SU-DHL-6 (cell line): ENCODE results near the gene LIN28B.

Experiments used
- EZH2phosphoT487 ChIP-seq: fragments of 200-600 bp; sonication (generic), shearing (Covaris generic); conservative IDR thresholded peaks from 2 replicates; pipeline ENCODE4 v1.6.1; 2018; ENCODE audit warnings: mild to moderate bottlenecking, antibody characterized with exemption, low read length, moderate library complexity, mixed read lengths
- TF ChIP-seq, protein P1 (sequence below): fragments of 200-600 bp; sonication (generic); IDR thresholded peaks from one replicate; pipeline ENCODE4 v1.5.1; 2017; ENCODE audit warnings: antibody characterized with exemption, mild to moderate bottlenecking, low read length, moderate library complexity; ENCODE audit not compliant: insufficient read depth, poor library complexity, severe bottlenecking

DNA sequence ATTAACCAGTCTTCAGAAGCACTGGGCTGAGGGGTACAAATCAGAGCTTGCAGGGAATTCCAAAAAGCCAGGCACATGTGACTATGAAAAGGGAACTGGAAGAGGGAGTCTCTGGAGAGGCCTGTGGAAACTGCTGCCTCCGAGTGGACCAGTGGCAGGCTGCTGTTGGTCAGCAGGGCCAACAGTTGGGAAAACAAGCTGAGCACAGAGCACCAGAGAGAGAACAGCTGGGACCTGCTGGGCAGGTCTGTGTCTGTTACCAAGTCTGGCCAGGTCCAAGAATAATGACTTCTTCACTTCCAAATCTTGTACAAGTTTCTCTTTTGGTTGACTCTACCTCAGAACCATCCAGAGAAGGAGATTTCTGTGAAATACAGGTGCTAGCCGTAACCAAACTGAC lies 81.4 kb downstream of the LIN28B start:
- TF ChIP-seq, protein P1, sequence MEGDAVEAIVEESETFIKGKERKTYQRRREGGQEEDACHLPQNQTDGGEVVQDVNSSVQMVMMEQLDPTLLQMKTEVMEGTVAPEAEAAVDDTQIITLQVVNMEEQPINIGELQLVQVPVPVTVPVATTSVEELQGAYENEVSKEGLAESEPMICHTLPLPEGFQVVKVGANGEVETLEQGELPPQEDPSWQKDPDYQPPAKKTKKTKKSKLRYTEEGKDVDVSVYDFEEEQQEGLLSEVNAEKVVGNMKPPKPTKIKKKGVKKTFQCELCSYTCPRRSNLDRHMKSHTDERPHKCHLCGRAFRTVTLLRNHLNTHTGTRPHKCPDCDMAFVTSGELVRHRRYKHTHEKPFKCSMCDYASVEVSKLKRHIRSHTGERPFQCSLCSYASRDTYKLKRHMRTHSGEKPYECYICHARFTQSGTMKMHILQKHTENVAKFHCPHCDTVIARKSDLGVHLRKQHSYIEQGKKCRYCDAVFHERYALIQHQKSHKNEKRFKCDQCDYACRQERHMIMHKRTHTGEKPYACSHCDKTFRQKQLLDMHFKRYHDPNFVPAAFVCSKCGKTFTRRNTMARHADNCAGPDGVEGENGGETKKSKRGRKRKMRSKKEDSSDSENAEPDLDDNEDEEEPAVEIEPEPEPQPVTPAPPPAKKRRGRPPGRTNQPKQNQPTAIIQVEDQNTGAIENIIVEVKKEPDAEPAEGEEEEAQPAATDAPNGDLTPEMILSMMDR = no peak
- TF ChIP-seq EZH2phosphoT487 = no peak
